CD14-positive monocyte (primary cell): ENCODE results near the gene KCTD13. TPM values are rescaled to one million over a fixed set of nuclear protein-coding genes. Genes with fewer than 3 reads are reported as not detected.

Experiments
- DNase-seq, 3 donors: peaks; one replicate each; pipeline ENCODE4 v3.0.0-alpha.2; 2011 to 2022
- H2AFZ ChIP-seq: 2 replicates; pipeline ENCODE4 v1.6.0; 2012; ENCODE audit warnings: mild to moderate bottlenecking, low read depth, low read length, inconsistent platforms; ENCODE audit not compliant: insufficient read depth, poor library complexity, severe bottlenecking
- H3K27ac ChIP-seq, 2 donors: 1 replicate in 1 of 2; 2 replicates in 1 of 2; pipeline ENCODE4 v1.5.1; 2012 to 2013; ENCODE audit warnings: low read length in 2 of 2, control low read depth in 1 of 2, inconsistent platforms in 1 of 2, low read depth in 1 of 2, mild to moderate bottlenecking in 1 of 2
- H3K27me3 ChIP-seq, 2 donors: one replicate each; pipeline versions ENCODE4 v1.6.0 to v1.6.1; 2011 to 2013; ENCODE audit warnings: low read length in 2 of 2; ENCODE audit not compliant: control insufficient read depth in 2 of 2, insufficient read depth in 2 of 2
- H3K36me3 ChIP-seq, 2 donors: replicated peaks in 1 of 2; 1 replicate in 1 of 2; 2 replicates in 1 of 2; pipeline versions ENCODE4 v1.5.1 to v1.6.1; 2012 to 2013; ENCODE audit warnings: low read length in 2 of 2, control low read depth in 1 of 2, inconsistent platforms in 1 of 2, mild to moderate bottlenecking in 1 of 2; ENCODE audit not compliant: insufficient read depth in 2 of 2, control insufficient read depth in 1 of 2
- H3K4me1 ChIP-seq, 2 donors: 1 replicate in 1 of 2; 2 replicates in 1 of 2; pipeline versions ENCODE4 v1.5.1 to v1.6.1; 2012 to 2013; ENCODE audit warnings: low read length in 2 of 2, control low read depth in 1 of 2, inconsistent platforms in 1 of 2, mild to moderate bottlenecking in 1 of 2, moderate library complexity in 1 of 2; ENCODE audit not compliant: insufficient read depth in 2 of 2, control insufficient read depth in 1 of 2
- H3K4me2 ChIP-seq: replicated peaks from 2 replicates; pipeline ENCODE3; 2012; ENCODE audit warnings: low read length, moderate library complexity, mild to moderate bottlenecking; ENCODE audit not compliant: poor library complexity, severe bottlenecking; ENCODE audit errors: extremely low read depth
- H3K4me3 ChIP-seq, 3 experiments: fragments of 200-600 bp in 1 of 3; sonication (generic) in 1 of 3; replicated peaks in 1 of 3; 1 replicate in 2 of 3; 2 replicates in 1 of 3; pipeline ENCODE4 v1.5.1; 2011 to 2013; ENCODE audit warnings: low read length in 3 of 3, mild to moderate bottlenecking in 3 of 3, control low read depth in 2 of 3, low read depth in 2 of 3, inconsistent platforms in 1 of 3, moderate library complexity in 1 of 3
- H3K79me2 ChIP-seq: 2 replicates; pipeline ENCODE4 v1.6.0; 2012; ENCODE audit warnings: mild to moderate bottlenecking, control low read depth, inconsistent platforms, low read length, moderate library complexity; ENCODE audit not compliant: insufficient read depth
- H3K9ac ChIP-seq: 2 replicates; pipeline ENCODE4 v1.6.0; 2017; ENCODE audit warnings: low read length, mild to moderate bottlenecking; ENCODE audit not compliant: insufficient read depth, poor library complexity, severe bottlenecking
- H3K9me3 ChIP-seq, 2 donors: replicated peaks in 1 of 2; 1 replicate in 1 of 2; 2 replicates in 1 of 2; pipeline versions ENCODE4 v1.5.1 to v1.6.1; 2012 to 2013; ENCODE audit warnings: low read length in 2 of 2, control low read depth in 1 of 2; ENCODE audit not compliant: control insufficient read depth in 1 of 2, insufficient read depth in 1 of 2
- H4K20me1 ChIP-seq: 2 replicates; pipeline ENCODE4 v1.6.0; 2012; ENCODE audit warnings: mild to moderate bottlenecking, low read length, control low read depth, moderate library complexity; ENCODE audit not compliant: insufficient read depth
- H3K27ac Mint-ChIP-seq, 7 donors: one replicate each; pipeline ENCODE4 v1.8.0; 2020; ENCODE audit warnings: mild to moderate bottlenecking in 7 of 7, mixed read lengths in 7 of 7, moderate library complexity in 6 of 7, inconsistent platforms in 2 of 7
- H3K27me3 Mint-ChIP-seq, 3 donors: one replicate each; pipeline ENCODE4 v1.8.0; 2021 to 2022; ENCODE audit warnings: low read depth in 3 of 3, mild to moderate bottlenecking in 3 of 3, mixed read lengths in 3 of 3, moderate library complexity in 3 of 3, inconsistent platforms in 1 of 3
- H3K36me3 Mint-ChIP-seq, 2 donors: one replicate each; pipeline ENCODE4 v1.8.0; 2020; ENCODE audit warnings: mixed read lengths in 2 of 2, inconsistent platforms in 1 of 2, mild to moderate bottlenecking in 1 of 2
- H3K4me1 Mint-ChIP-seq: one replicate; pipeline ENCODE4 v1.8.0; 2020; ENCODE audit warnings: mild to moderate bottlenecking, mixed read lengths
- H3K4me3 Mint-ChIP-seq, 2 donors: one replicate each; pipeline ENCODE4 v1.8.0; 2020; ENCODE audit warnings: mild to moderate bottlenecking in 2 of 2, mixed read lengths in 2 of 2, moderate library complexity in 1 of 2
- H3K9me3 Mint-ChIP-seq, 7 donors: one replicate each; pipeline ENCODE4 v1.8.0; 2020 to 2022; ENCODE audit warnings: mixed read lengths in 7 of 7, mild to moderate bottlenecking in 6 of 7, moderate library complexity in 6 of 7, inconsistent platforms in 2 of 7
- CTCF ChIP-seq: fragments of 200-600 bp; IDR thresholded peaks from one replicate; pipeline ENCODE4 v1.8.0; 2022; ENCODE audit warnings: antibody characterized with exemption, mild to moderate bottlenecking
- WGBS: methylation state at CpG from one replicate; pipeline ENCODE4 v1.1.5; 2013; ENCODE audit warnings: missing lambda C conversion rate; ENCODE audit not compliant: insufficient coverage; 5-methylcytosine and 5-hydroxymethylcytosine counted together
- intact Hi-C, 2 donors: fragments of 100-400 bp; cut with micrococcal nuclease; formaldehyde crosslinking; loops; one replicate each; pipeline versions ENCODE4 v1.15.0 to v1.15.1; 2023
- polyA plus RNA-seq, 3 donors: library from polyadenylated mRNA; depleted of rRNA in 1 of 3; unstranded in 2 of 3; stranded (reverse) in 1 of 3; fragments of 300-500 nt in 2 of 3; fragments of >200 nt in 1 of 3; fragmentation: Illumina TruSeq in 2 of 3; gene quantifications; 1 replicate in 2 of 3; 2 replicates in 1 of 3; pipeline ENCODE4 v1.2.3, GENCODE V29; 2012 to 2021

The KCTD13 gene
- polyA plus RNA-seq, 3 donors = 4.0 to 36.6 (median 4.7) TPM

- H2AFZ ChIP-seq = no peak overlapping the region
- 100% methylated on average over 4 of the region's 6 CpGs for WGBS
These were observed 50.8 kb downstream of the KCTD13 start for GRCh38 chr16:29875206-29875605.

GRCh38 chr16:29873319-29873718, 52.7 kb downstream of the KCTD13 start:
- Histone ChIP-seq H3K4me1 (peaks cover 14 to 19% of the 10 kb centered on the region in 2 donors), H3K79me2 (no peaks in the 10 kb centered on the region), H3K9ac (no peak overlapping the region), H3K27me3 (peaks cover 5 to 31% of the 10 kb centered on the region in 2 donors), H3K4me2 (no peak overlapping the region), H4K20me1 (no peaks in the 10 kb centered on the region), H3K4me3 (no peak overlapping the region), H3K36me3 (no peaks in the 10 kb centered on the region), H3K27ac (no peak overlapping the region), H3K9me3 (peaks cover 8% of the 10 kb centered on the region in 2 donors), H2AFZ (no peak overlapping the region)
- H3K4me3 Mint-ChIP-seq = no peak overlapping the region
- intact Hi-C loops = no loop called here
- peaks cover 0 to 5% of the 10 kb centered on the region in 2 donors for H3K36me3 Mint-ChIP-seq
- peaks cover 32 to 40% (median 40%) of the 10 kb centered on the region in 3 donors for H3K27me3 Mint-ChIP-seq
- TF ChIP-seq CTCF = no peak
- peaks cover 17% of the 10 kb centered on the region for H3K4me1 Mint-ChIP-seq
- DNase-seq = no peak
- peak overlapping the region in 1 of 7 donors; percentile 30 for H3K27ac Mint-ChIP-seq
- WGBS = 94% methylated on average over 26 of the region's 26 CpGs
- peaks cover 5 to 21% (median 10%) of the 10 kb centered on the region in 7 donors for H3K9me3 Mint-ChIP-seq

More at GRCh38 chr16:29875206-29875605, 50.8 kb downstream of the KCTD13 start:
- H3K4me3 Mint-ChIP-seq = no peak overlapping the region
- H3K4me1 ChIP-seq = peaks cover 14 to 19% of the 10 kb centered on the region in 2 donors
- peaks cover 17% of the 10 kb centered on the region for H3K4me1 Mint-ChIP-seq
- no peak overlapping the region for H3K4me3 ChIP-seq
- peaks cover 32 to 48% (median 39%) of the 10 kb centered on the region in 3 donors for H3K27me3 Mint-ChIP-seq
- H4K20me1 ChIP-seq = no peaks in the 10 kb centered on the region
- no peaks in the 10 kb centered on the region for H3K36me3 ChIP-seq
- H3K27ac Mint-ChIP-seq = peak overlapping the region in 1 of 7 donors; percentile 18
- intact Hi-C loops = no loop called here
- no peak overlapping the region for H3K27ac ChIP-seq
- H3K79me2 ChIP-seq = no peaks in the 10 kb centered on the region
- TF ChIP-seq CTCF = no peak
- H3K9ac ChIP-seq = no peak overlapping the region
- peaks cover 5 to 21% (median 12%) of the 10 kb centered on the region in 7 donors for H3K9me3 Mint-ChIP-seq
- H3K4me2 ChIP-seq = no peak overlapping the region
- H3K27me3 ChIP-seq = peaks cover 5 to 31% of the 10 kb centered on the region in 2 donors
- peaks cover 8% of the 10 kb centered on the region in 2 donors for H3K9me3 ChIP-seq
- no peak for DNase-seq
- peaks cover 0 to 5% of the 10 kb centered on the region in 2 donors for H3K36me3 Mint-ChIP-seq
